Posterior cingulate gyrus (tissue), 11 donors: Measurements from ENCODE around the gene VPS33A.
"Not testable (repeated sequence)": the region's sequence is repeated elsewhere in the genome, so short reads cannot be mapped to it uniquely, and the experiment has no call there.

Experiments used
- DNase-seq, 10 donors: peaks; one replicate each; pipeline versions ENCODE4 v3.0.0 to v3.0.0-alpha.2; 2020 to 2021; ENCODE audit warnings: mixed read lengths in 3 of 10
- intact Hi-C: fragments of 100-400 bp; cut with DNase I; formaldehyde crosslinking; loops from one replicate; pipeline ENCODE4 v1.15.1; 2023

VPS33A gene

DNA sequence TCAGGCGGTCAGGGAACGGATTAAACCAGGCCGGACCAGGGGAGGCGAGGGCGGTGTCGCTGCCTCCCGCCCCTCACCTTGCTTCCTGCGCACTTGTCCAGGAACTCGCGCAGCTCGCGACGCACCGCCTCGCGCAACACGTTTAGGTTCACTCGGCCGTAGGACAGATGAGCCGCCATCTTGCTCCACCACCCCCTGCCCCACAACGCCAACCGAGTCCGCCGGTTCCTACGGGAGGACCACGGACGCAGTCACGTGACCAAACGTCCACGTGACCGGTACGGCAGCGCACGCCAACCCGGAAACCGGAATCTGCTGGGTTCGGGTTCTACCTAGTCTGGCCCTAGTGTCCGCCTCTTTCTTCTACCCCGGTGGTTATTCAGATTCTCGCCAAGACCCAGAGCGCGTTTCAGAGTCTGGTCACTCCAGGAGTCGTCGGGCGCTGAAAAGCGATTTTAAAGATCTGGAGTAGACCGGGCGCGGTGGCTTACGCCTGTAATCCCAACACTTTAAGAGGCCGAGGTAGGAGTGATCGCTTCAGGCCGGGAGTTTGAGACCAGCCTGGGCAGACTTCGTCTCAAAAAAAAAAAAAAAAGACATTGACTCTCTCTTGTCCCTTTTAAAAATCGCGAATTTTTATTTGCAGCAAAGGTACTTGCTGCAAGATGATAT lies at the start of gene VPS33A:
Gene VPS33A, minus strand, starts transcription at position 265 of the 672 bp plus-strand sequence. Its CDS starts 86 bp downstream, at position 179.
- intact Hi-C loops: loop anchor here (1.0 kb wide), 1 partner anchor 40 kb away; the partner anchor contains the start of gene DIABLO
- DNase-seq: peak; percentile 93 to 99 (median 96)

DNA sequence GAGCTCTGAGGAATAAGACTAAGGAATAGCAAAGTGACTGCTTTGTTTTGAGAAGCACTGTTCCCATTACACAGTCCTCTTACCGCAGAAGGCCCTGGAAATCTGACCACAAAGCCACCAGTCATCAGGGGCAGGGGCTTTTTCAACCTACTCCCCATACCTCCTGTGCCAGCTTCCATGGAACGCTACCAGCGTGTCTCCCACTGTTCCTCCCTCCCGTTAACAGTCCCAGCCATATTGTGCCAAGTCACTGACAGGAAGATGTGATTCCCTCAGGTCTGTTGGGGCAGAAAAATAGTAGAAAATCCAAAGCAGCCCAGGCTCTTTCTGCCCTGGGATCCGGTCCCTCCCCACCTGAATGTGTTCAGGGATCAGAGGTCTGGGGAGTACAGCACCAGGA lies 46.6 kb upstream of the VPS33A start:
- intact Hi-C loops: no loop called here
- DNase-seq: no peak

GRCh38 chr12:122311696-122312095 lies 45.4 kb upstream of the VPS33A start:
- intact Hi-C loops: no loop called here
- DNase-seq: no peak

- intact Hi-C loops: no loop called here
Measured at GRCh38 chr12:122310626-122311333, 44.5 kb upstream of the VPS33A start.

DNA sequence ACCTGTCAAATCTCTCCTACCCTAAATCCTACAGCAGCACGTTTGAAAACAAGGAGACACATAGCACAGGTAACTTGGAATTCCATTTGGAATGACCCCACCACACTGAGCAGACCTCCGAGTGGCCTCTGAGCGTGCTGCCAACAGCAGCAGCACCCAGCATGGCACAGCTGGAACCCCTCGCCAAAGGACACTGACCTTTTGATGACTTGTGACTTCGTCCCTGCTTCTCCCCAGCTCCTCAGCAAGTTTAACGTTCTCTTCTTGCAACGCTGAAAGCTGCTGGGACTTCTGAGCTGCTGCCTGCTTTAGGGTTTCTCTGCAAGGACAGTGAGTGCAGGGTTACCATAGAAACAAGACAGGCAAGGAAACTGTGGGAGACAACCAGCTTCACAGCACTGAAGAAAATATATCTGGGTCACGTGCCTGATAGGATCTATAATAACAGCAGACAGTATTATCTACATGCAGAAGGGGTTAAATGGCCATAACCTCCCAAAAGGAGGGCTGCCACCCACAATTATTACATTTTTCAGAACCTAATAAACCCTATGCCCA lies 43.3 kb upstream of the VPS33A start:
- intact Hi-C loops: no loop called here
- peak in 4 of 10 donors; percentile 23 to 84 (median 35) for DNase-seq

More at GRCh38 chr12:122310626-122311333, 44.5 kb upstream of the VPS33A start:
- no peak for DNase-seq

GRCh38 chr12:122308811-122309210 lies 42.5 kb upstream of the VPS33A start:
- intact Hi-C loops: no loop called here
- DNase-seq: no peak

DNA sequence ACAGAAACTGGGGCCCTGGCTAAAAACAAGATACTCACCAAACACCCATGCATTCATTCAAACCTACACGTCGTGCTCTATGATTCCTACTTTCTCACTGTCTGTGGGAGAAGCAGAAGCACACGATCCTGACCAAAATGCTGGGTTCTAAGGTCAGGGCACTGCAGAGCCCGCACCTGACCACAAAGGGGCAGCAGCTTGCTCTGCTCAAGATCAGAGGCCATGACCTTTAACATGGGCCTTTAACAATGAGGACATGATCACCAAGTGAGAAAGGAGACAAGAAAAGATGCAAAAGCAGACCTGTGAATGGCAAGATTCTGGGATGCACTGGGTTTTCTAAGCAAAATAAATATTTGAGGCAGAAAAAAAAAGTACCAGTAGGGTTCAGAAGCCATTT lies 40.1 kb upstream of the VPS33A start:
- intact Hi-C loops: no loop called here

GRCh38 chr12:122304924-122305323 lies 38.6 kb upstream of the VPS33A start:
- intact Hi-C loops: no loop called here
- DNase-seq: no peak

More for the DNA sequence above, 40.1 kb upstream of the VPS33A start:
- DNase-seq: no peak

DNA sequence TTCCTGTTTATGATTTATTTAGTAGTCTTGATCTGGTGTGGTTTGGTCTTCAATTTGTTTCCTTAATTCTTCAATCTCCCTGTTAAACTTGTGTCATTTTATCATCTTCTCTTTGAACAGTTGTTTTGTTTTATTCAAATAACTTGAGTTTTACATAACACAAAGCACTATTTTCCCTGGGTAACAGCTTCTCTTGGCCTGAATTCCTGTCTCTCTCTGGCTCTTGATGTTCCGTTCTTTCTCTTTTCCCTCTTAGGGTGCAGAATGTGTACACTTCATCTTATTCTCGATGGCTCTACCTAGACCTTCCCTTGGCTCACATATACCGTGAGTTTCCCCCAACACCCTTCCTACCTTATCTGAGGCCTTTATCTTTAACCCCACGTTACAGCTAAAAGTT lies 36.8 kb upstream of the VPS33A start:
- intact Hi-C loops: no loop called here
- DNase-seq: no peak

- no peak for DNase-seq
- intact Hi-C loops: no loop called here
Measured at GRCh38 chr12:122298071-122298748, 31.9 kb upstream of the VPS33A start.

GRCh38 chr12:122297494-122297893 lies 31.2 kb upstream of the VPS33A start:
- peak in 2 of 10 donors; percentile 13 to 73 for DNase-seq
- intact Hi-C loops: no loop called here

- intact Hi-C loops: no loop called here
- DNase-seq: no peak
Measured at GRCh38 chr12:122295877-122296276, 29.6 kb upstream of the VPS33A start.

GRCh38 chr12:122293081-122293480 lies 26.8 kb upstream of the VPS33A start:
- DNase-seq: no peak
- intact Hi-C loops: no loop called here

GRCh38 chr12:122291431-122291830 lies 25.1 kb upstream of the VPS33A start:
- intact Hi-C loops: no loop called here
- no peak for DNase-seq

- intact Hi-C loops: no loop called here
Measured at GRCh38 chr12:122283680-122284079, 17.4 kb upstream of the VPS33A start.

GRCh38 chr12:122282061-122282460 lies 15.8 kb upstream of the VPS33A start:
- intact Hi-C loops: no loop called here
- DNase-seq: no peak

More at GRCh38 chr12:122283680-122284079, 17.4 kb upstream of the VPS33A start:
- no peak for DNase-seq

DNA sequence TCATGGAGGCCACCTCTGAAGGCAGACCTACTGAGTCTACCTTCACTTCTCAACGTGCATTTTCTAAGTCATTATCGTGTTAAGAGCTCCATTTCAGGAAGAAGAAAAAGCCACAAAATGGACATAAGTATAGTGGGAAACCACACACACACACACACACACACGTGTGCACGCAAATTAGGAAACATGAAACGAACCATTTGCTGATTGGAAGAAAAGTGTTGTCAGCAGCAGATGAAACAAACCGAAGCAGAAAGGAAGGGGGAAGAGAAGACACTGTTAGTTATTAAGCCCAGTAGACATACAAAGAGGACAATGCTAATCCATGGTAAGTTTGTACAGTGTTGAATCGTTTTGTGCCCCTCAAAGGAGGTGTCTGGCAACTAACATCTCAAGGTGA lies 9.9 kb upstream of the VPS33A start:
- no peak for DNase-seq
- intact Hi-C loops: no loop called here

DNA sequence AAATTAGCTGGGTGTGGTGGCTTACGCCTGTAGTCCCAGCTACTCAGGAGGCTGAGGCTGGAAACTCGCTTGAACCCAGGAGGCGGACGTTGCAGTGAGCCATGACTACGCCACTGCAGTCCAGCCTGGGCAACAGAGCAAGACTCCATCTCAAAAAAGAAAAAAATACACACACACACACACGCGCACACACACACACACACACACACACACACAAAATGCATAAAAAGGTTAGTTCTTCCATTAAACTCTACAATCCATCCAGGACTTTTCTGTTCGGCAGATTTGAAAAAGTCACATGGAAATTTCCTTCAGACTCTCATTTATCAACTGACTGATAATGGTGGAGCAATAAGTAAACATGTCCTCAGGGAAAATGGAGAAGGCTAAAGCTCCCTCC lies 9.2 kb upstream of the VPS33A start:
- intact Hi-C loops: no loop called here
- no peak for DNase-seq

DNA sequence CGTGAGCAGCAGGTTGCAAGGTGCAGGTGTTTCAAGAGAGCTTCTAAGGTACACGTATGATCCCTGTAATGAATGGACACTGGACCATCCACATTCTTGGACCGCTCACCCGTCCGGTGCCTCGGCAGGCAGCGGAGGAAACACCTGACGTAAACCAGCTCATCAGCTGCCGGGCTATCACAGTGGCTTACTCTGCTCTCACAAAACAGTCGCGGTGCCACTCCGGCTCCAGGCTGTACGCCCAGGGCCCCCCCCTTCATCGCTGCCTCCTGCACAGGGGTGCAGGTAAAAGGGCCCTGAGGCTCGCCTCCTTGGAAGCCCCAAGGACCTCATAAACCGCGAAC lies 436 bp downstream of the VPS33A start:
- intact Hi-C loops: loop anchor here (1.0 kb wide), 1 partner anchor 40 kb away; the partner anchor contains the start of gene DIABLO
- peak in 9 of 10 donors; percentile 25 to 90 (median 44) for DNase-seq

GRCh38 chr12:122265476-122265875 lies 818 bp downstream of the VPS33A start:
- intact Hi-C loops: no loop called here
- no peak for DNase-seq

- DNase-seq, intact Hi-C loops: not testable (repeated sequence)
Measured at GRCh38 chr12:122260735-122261134, 5.6 kb downstream of the VPS33A start.
